Caco-2 (cell line): Measurements from ENCODE around the gene CA12. TPM values are rescaled to one million over a fixed set of nuclear protein-coding genes. Genes with fewer than 3 reads are reported as not detected.

Experiments used
- BruUV-seq: library from RNA; stranded (reverse); fragments of 400-500 nt; replicated peaks from 2 replicates; lab custom pipeline; 2021; lab: Mats Ljungman, UMichigan
- CTCF ChIA-PET: fragments of 300-600 bp; sonication (Branson Sonifier 250); formaldehyde crosslinking; loops from one replicate; lab custom pipeline; 2022; ENCODE audit warnings: antibody characterized with exemption; lab: Charles Lee
- POLR2A ChIA-PET: fragments of 300-600 bp; sonication (Branson Sonifier 250); formaldehyde crosslinking; loops from one replicate; lab custom pipeline; 2022; ENCODE audit warnings: antibody characterized with exemption; lab: Charles Lee
- DNase-seq, 2 experiments: peaks; one replicate each; pipeline versions ENCODE4 v3.0.0 to v3.0.0-alpha.2; 2020 to 2022
- H3K27me3 ChIP-seq: replicated peaks from 2 replicates; pipeline ENCODE4 v1.6.0; 2011; ENCODE audit warnings: low read length; ENCODE audit not compliant: control insufficient read depth, insufficient read depth
- H3K36me3 ChIP-seq: 2 replicates; pipeline ENCODE4 v1.5.1; 2011; ENCODE audit warnings: low read length; ENCODE audit not compliant: control insufficient read depth, insufficient read depth
- H3K4me1 ChIP-seq: fragments of 250-450 bp; sonication (Bioruptor Pico); 2 replicates; pipeline ENCODE4 v1.5.1; 2020; ENCODE audit warnings: mild to moderate bottlenecking
- H3K4me3 ChIP-seq: 2 replicates; pipeline ENCODE4 v1.5.1; 2011; ENCODE audit warnings: low read depth, mild to moderate bottlenecking, control low read depth, low read length
- H3K9me3 ChIP-seq: fragments of 250-450 bp; sonication (Bioruptor Pico); 2 replicates; pipeline ENCODE4 v1.5.1; 2020; ENCODE audit warnings: mild to moderate bottlenecking, moderate library complexity
- H3K27ac Mint-ChIP-seq: one replicate; pipeline ENCODE4 v1.8.0; 2022; ENCODE audit warnings: mixed read lengths; ENCODE audit not compliant: unreplicated experiment
- H3K27me3 Mint-ChIP-seq: one replicate; pipeline ENCODE4 v1.8.0; 2022; ENCODE audit warnings: mixed read lengths; ENCODE audit not compliant: insufficient read depth, unreplicated experiment
- H3K36me3 Mint-ChIP-seq: one replicate; pipeline ENCODE4 v1.8.0; 2022; ENCODE audit warnings: mild to moderate bottlenecking, mixed read lengths; ENCODE audit not compliant: insufficient read depth, unreplicated experiment
- H3K4me1 Mint-ChIP-seq: one replicate; pipeline ENCODE4 v1.8.0; 2022; ENCODE audit warnings: low read depth, mixed read lengths; ENCODE audit not compliant: unreplicated experiment
- H3K4me3 Mint-ChIP-seq: one replicate; pipeline ENCODE4 v1.8.0; 2022; ENCODE audit warnings: mild to moderate bottlenecking, moderate library complexity, mixed read lengths; ENCODE audit not compliant: unreplicated experiment
- H3K9me3 Mint-ChIP-seq: one replicate; pipeline ENCODE4 v1.8.0; 2022; ENCODE audit warnings: mixed read lengths; ENCODE audit not compliant: unreplicated experiment
- intact Hi-C: fragments of 100-400 bp; cut with micrococcal nuclease; formaldehyde crosslinking; loops from one replicate; pipeline ENCODE4 v1.10.0; 2022; ENCODE audit not compliant: unreplicated experiment
- total RNA-seq: library from RNA; stranded (reverse); gene quantifications from 2 replicates; pipeline ENCODE4 v1.2.3, GENCODE V29; 2022
- TF ChIP-seq, protein P1 (sequence below), 2 experiments: fragments of 200-600 bp in 1 of 2; IDR thresholded peaks; 1 replicate in 1 of 2; 2 replicates in 1 of 2; pipeline versions ENCODE4 v1.5.1 to v1.8.0; 2011 to 2022; ENCODE audit warnings: antibody characterized with exemption in 1 of 2, control low read depth in 1 of 2, inconsistent platforms in 1 of 2, low read depth in 1 of 2, low read length in 1 of 2, mild to moderate bottlenecking in 1 of 2, moderate library complexity in 1 of 2; ENCODE audit not compliant: insufficient read depth in 1 of 2, severe bottlenecking in 1 of 2, unreplicated experiment in 1 of 2

The CA12 gene
- total RNA-seq, 1 experiment from 2014 or later = 1.0 TPM

DNA sequence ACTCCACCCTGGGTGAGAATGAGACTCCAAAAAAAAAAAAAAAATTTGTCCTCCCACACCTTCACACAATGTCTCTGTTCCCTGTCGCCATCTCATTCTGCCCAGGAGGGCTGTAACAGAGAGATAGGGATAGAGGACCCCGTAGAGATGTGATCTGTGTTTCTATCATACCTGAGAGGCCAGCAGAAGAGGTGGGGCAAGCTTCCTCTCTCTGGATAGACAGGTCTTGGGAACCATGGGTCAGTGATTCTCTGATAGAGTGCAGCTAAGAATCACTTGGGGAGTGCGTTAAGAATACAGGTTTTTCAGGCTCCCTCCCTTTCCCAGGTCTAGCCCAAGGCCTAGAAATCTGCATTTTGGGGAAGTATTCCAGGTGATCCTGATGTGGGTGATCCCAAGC, 8.3 kb downstream of the CA12 start:
- Histone ChIP-seq H3K27me3 (no peaks in the 10 kb centered on the region), H3K36me3 (no peaks in the 10 kb centered on the region), H3K9me3 (no peaks in the 10 kb centered on the region), H3K4me1 (no peaks in the 10 kb centered on the region), H3K4me3 (no peak overlapping the region)
- CTCF ChIA-PET = no interaction called here
- H3K4me1 Mint-ChIP-seq = no peaks in the 10 kb centered on the region
- H3K36me3 Mint-ChIP-seq = no peaks in the 10 kb centered on the region
- H3K27me3 Mint-ChIP-seq = peaks cover 3% of the 10 kb centered on the region
- H3K27ac Mint-ChIP-seq = no peak overlapping the region
- POLR2A ChIA-PET = no interaction called here
- no peaks in the 10 kb centered on the region for H3K9me3 Mint-ChIP-seq
- DNase-seq = no peak
- intact Hi-C loops = no loop called here
- BruUV-seq = no TSS peak
- TF ChIP-seq, protein P1, sequence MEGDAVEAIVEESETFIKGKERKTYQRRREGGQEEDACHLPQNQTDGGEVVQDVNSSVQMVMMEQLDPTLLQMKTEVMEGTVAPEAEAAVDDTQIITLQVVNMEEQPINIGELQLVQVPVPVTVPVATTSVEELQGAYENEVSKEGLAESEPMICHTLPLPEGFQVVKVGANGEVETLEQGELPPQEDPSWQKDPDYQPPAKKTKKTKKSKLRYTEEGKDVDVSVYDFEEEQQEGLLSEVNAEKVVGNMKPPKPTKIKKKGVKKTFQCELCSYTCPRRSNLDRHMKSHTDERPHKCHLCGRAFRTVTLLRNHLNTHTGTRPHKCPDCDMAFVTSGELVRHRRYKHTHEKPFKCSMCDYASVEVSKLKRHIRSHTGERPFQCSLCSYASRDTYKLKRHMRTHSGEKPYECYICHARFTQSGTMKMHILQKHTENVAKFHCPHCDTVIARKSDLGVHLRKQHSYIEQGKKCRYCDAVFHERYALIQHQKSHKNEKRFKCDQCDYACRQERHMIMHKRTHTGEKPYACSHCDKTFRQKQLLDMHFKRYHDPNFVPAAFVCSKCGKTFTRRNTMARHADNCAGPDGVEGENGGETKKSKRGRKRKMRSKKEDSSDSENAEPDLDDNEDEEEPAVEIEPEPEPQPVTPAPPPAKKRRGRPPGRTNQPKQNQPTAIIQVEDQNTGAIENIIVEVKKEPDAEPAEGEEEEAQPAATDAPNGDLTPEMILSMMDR (IDR thresholded peaks at IDR 0.05; ENCODE audit: insufficient read depth in 1 of 2, low read depth in 1 of 2, low read length in 1 of 2, severe bottlenecking in 1 of 2, unreplicated experiment in 1 of 2) = no peak
- H3K4me3 Mint-ChIP-seq = no peak overlapping the region

DNA sequence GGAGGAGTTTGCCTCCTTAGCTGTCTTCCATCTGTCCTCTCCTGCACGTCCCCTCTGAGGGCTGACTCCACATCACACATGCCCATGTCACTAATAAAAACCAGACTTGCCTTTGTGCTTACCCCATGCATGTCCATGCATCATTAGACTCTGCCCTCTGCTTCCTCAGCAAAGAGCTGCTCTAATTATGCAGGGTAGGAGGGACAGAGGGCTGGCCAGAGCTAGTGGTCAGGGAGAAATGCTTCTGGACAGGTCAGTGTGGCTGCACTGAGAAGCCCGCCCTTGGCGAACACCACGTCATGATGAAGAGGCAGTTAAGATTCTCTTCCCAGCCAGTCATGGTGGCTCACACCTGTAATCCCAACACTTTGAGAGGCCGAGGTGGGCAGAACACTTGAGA, 8.9 kb downstream of the CA12 start:
- intact Hi-C loops = no loop called here

DNA sequence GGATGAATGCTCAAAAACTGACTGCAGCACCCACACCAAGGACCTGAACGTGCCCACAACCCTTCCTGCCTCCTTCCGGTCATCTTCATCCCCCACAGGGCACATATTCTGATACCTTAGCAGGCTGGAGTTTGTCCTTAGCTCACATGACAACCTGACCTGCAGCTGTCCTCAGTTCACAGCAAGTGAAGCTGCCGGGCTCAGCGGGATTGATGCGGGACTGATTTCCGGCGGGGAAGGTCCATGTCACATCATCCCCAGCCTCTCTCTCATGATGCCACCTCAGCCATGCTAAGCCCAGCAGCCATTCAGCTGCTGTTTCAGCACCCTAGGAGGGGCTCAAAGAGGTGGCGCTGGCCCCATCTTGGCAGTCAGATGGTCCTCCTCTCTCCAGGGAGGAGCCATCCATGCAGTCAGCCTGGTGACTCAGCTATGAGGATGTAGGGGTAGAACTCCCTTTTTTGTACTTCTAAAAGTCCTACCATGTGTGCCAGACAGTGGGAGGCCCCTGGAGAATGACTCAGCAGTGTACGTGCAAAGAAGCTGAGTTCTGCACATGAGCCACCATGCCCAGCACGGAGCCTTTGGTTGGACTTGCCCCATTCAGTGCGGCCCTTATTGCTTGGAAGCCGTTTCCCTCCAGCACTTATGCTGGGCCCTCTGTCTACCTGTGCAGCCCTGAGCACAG, 9.5 kb downstream of the CA12 start:
- TF ChIP-seq, protein P1 (IDR thresholded peaks at IDR 0.05; ENCODE audit: insufficient read depth in 1 of 2, low read depth in 1 of 2, low read length in 1 of 2, severe bottlenecking in 1 of 2, unreplicated experiment in 1 of 2) = no peak
- intact Hi-C loops = no loop called here
- Histone ChIP-seq H3K27me3 (no peaks in the 10 kb centered on the region), H3K36me3 (no peaks in the 10 kb centered on the region), H3K9me3 (no peaks in the 10 kb centered on the region), H3K4me1 (no peaks in the 10 kb centered on the region), H3K4me3 (no peak overlapping the region)
- BruUV-seq = no TSS peak
- H3K27me3 Mint-ChIP-seq = peaks cover 3% of the 10 kb centered on the region
- no peak overlapping the region for H3K27ac Mint-ChIP-seq
- H3K4me1 Mint-ChIP-seq = no peaks in the 10 kb centered on the region
- ChIA-PET CTCF (no interaction called here), POLR2A (no interaction called here)
- DNase-seq = no peak
- no peaks in the 10 kb centered on the region for H3K9me3 Mint-ChIP-seq
- no peak overlapping the region for H3K4me3 Mint-ChIP-seq
- no peaks in the 10 kb centered on the region for H3K36me3 Mint-ChIP-seq

More for the DNA sequence above, 8.9 kb downstream of the CA12 start:
- Histone ChIP-seq H3K27me3 (no peaks in the 10 kb centered on the region), H3K4me1 (no peaks in the 10 kb centered on the region), H3K36me3 (no peaks in the 10 kb centered on the region), H3K4me3 (no peak overlapping the region), H3K9me3 (no peaks in the 10 kb centered on the region)
- BruUV-seq = no TSS peak
- no peaks in the 10 kb centered on the region for H3K4me1 Mint-ChIP-seq
- peaks cover 3% of the 10 kb centered on the region for H3K27me3 Mint-ChIP-seq
- CTCF ChIA-PET = no interaction called here
- TF ChIP-seq, protein P1 (IDR thresholded peaks at IDR 0.05; ENCODE audit: insufficient read depth in 1 of 2, low read depth in 1 of 2, low read length in 1 of 2, severe bottlenecking in 1 of 2, unreplicated experiment in 1 of 2) = no peak
- H3K36me3 Mint-ChIP-seq = no peaks in the 10 kb centered on the region
- no peak overlapping the region for H3K27ac Mint-ChIP-seq
- no peaks in the 10 kb centered on the region for H3K9me3 Mint-ChIP-seq
- POLR2A ChIA-PET = no interaction called here
- DNase-seq = no peak
- no peak overlapping the region for H3K4me3 Mint-ChIP-seq
